Endometrial microvascular endothelial cells (primary cell): ENCODE data around the gene BCR. TPM values are rescaled to one million over a fixed set of nuclear protein-coding genes. Genes with fewer than 3 reads are reported as not detected.

Experiments
- in situ Hi-C: cut with HindIII; loops from 2 replicates; pipeline ENCODE4 v1.10.0; 2017; ENCODE audit warnings: low sequenced_read_pairs, low pct_unique_long_range_greater_than_20kb; ENCODE audit errors: inconsistent ontology term
- total RNA-seq: library from RNA; depleted of rRNA; stranded (reverse); fragments of >200 nt; gene quantifications from one replicate; pipeline ENCODE4 v1.2.3, GENCODE V29; 2015; ENCODE audit errors: inconsistent ontology term

BCR gene
- total RNA-seq, 1 donor from 2014 or later, result 96.7 TPM

GRCh38 chr22:23147617-23148387, 32.5 kb upstream of the BCR start:
- in situ Hi-C loops, result no loop called here

- in situ Hi-C loops, result no loop called here
Observed at GRCh38 chr22:23149743-23150238, 30.5 kb upstream of the BCR start.

- in situ Hi-C loops, result no loop called here
Observed at GRCh38 chr22:23150762-23151161, 29.5 kb upstream of the BCR start.

GRCh38 chr22:23151827-23152226, 28.5 kb upstream of the BCR start:
- in situ Hi-C loops, result no loop called here

- in situ Hi-C loops, result no loop called here
Observed at GRCh38 chr22:23152238-23153114, 27.8 kb upstream of the BCR start.

GRCh38 chr22:23153994-23154393, 26.3 kb upstream of the BCR start:
- in situ Hi-C loops, result no loop called here

GRCh38 chr22:23154461-23154860, 25.8 kb upstream of the BCR start:
- in situ Hi-C loops, result no loop called here

GRCh38 chr22:23155143-23155542, 25.2 kb upstream of the BCR start:
- in situ Hi-C loops, result no loop called here

GRCh38 chr22:23155831-23156230, 24.5 kb upstream of the BCR start:
- in situ Hi-C loops, result no loop called here

GRCh38 chr22:23156286-23156685, 24.0 kb upstream of the BCR start:
- in situ Hi-C loops, result no loop called here

GRCh38 chr22:23157560-23158515, 22.5 kb upstream of the BCR start:
- in situ Hi-C loops, result no loop called here

- in situ Hi-C loops, result no loop called here
Observed at GRCh38 chr22:23158516-23159290, 21.6 kb upstream of the BCR start.

GRCh38 chr22:23159291-23159630, 21.0 kb upstream of the BCR start:
- in situ Hi-C loops, result no loop called here

- in situ Hi-C loops, result no loop called here
Observed at GRCh38 chr22:23161029-23161428, 19.3 kb upstream of the BCR start.

GRCh38 chr22:23161574-23161973, 18.7 kb upstream of the BCR start:
- in situ Hi-C loops, result no loop called here

GRCh38 chr22:23163665-23164064, 16.6 kb upstream of the BCR start:
- in situ Hi-C loops, result no loop called here

- in situ Hi-C loops, result no loop called here
Observed at GRCh38 chr22:23164091-23164490, 16.2 kb upstream of the BCR start.

- in situ Hi-C loops, result no loop called here
Observed at GRCh38 chr22:23166042-23166831, 14.1 kb upstream of the BCR start.
